ENCODE data around the gene ABCA7. TPM values are rescaled to one million over a fixed set of nuclear protein-coding genes. Genes with fewer than 3 reads are reported as not detected.
"Not testable (repeated sequence)": the region's sequence is repeated elsewhere in the genome, so short reads cannot be mapped to it uniquely, and the experiment has no call there.

The ABCA7 gene
- total RNA-seq, 2 donors from 2014 or later, result 34.3 to 37.1 TPM

DNA sequence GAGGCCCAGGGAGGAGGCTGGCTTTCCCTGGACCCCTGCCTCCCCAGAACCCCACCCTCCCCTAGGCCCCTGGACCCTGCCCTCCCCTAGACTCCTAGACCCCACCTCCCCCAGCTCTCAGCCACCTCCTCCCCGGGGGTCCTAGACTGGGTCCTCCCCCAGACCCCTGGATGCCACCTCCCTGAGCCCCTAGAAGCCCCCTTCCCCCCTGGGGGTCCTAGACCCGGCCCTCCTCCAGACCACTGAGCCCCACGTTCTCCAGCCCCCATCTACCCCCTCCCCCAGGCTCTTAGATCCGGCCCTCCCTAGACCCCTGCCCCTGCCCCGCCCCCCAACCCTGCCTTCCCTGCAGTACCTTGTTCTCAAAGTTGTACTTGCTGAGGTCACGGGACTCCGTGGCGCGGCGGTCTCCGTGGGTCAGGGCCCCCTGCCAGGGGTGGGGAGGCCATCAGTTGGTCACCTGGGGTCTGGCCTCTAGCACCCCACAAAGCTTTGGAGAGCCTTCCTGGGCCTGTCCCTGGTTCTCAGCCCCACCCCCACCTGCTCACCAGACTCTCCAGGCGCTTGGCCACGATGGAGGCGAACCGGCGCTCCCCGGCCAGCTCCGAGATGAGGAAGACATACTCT, 71.8 kb downstream of the ABCA7 start:
- DNase-seq (no peak), ATAC-seq (replicated peaks in 1 of 2) (no peak)
- Mint-ChIP-seq H3K36me3 (ENCODE audit: insufficient read depth in 2 of 2) (peaks cover 0 to 2% of the 10 kb centered on the region in 2 donors), H3K27me3 (ENCODE audit: low read depth) (no peaks in the 10 kb centered on the region), H3K4me1 (ENCODE audit: low read depth) (no peaks in the 10 kb centered on the region), H3K4me3 (no peak overlapping the region), H3K9me3 (no peaks in the 10 kb centered on the region), H3K27ac (no peak overlapping the region)

DNA sequence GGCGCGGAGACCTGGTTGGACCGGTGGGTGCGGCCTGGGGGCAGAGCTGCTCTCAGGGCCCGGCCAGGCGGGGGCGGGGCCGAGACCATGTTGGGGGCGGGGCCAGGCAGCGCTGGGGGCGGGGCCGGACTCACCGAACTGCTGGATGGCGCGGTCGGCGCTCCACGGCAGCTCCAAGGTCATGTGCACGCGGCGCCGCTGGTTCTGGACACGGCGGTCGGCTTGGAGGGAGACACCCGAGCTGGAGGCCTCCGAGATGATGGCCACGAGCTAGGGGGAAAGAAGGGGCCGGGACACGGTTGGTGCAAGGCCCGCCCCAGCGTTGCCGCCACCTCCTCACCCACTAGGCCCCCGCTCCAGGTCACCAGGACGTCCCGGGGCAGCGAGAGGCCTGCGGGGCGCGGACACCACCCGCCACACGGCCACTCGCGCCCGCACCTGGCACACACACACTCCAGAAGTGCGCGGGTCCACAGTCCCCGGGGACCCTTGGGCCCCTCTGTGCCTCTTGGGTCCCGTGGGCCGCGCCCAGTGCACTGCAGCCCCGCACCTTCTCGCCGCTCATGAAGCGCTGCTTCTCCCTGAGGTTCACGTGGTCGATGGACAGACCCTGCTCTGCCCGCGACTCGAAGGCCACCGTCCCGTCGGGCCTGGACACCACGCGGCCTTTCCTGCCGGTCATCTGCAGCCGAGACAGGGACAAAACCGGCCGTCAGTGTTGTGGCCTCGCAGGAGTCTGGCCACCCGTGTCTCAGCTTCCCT, 72.5 kb downstream of the ABCA7 start:
- no peaks in the 10 kb centered on the region for H3K27me3 Mint-ChIP-seq (ENCODE audit: low read depth)
- H3K27ac Mint-ChIP-seq, result no peak overlapping the region
- no peak overlapping the region for H3K4me3 Mint-ChIP-seq
- no peak for ATAC-seq (replicated peaks in 1 of 2)
- H3K36me3 Mint-ChIP-seq (ENCODE audit: insufficient read depth in 2 of 2), result peaks cover 0 to 2% of the 10 kb centered on the region in 2 donors
- H3K4me1 Mint-ChIP-seq (ENCODE audit: low read depth), result no peaks in the 10 kb centered on the region
- DNase-seq, result no peak
- no peaks in the 10 kb centered on the region for H3K9me3 Mint-ChIP-seq

DNA sequence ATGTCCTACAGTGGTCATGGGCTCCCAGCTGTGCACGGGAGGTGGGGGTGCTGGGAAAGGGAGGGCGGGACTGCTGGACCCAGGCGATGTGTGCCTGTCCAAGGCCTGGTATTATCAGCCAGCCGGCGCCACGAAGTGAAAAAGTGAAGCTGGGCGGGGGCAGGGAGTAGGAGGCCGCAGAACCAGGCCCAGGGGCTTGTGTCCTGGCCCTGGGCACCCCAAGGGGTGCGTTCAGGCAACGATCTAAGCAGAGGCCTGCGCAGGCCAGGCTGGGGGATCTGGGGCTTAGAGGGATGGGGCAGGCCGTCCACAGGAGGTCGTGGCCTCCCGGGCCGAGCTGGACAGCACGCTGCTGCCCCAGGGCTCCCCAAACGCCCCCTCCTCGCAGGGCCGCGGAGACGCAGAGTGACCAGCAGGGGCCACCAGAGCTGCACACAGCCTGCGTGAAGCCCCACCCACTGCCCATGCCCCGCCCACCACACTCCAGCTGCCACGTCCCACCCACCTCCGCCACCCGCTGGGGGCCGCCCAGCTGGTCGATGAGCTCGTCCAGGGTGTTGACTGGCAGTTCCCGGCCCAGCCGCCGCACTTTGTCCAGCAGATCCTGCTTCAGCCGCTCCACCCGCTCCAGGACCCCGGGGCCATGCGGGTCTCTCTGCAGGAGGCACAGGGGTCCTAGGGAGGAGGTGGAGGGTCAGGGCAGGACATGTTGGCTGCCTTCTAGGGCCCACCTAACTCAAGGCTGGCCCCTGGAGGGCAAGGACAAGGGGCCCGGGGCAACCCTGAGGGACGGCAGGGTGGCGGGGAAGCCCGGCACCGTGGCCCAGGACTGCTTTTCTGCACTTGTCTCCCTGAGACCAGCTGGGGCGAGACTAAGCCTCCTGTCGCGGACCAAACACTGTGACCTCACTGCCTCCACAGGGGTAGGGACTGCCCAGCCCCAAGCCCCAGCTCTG, 73.4 kb downstream of the ABCA7 start:
- no peaks in the 10 kb centered on the region for H3K9me3 Mint-ChIP-seq
- DNase-seq (peak; percentile 87 to 90), ATAC-seq (replicated peaks in 1 of 2) (peak; percentile 78 to 83)
- peaks cover 0 to 5% of the 10 kb centered on the region in 2 donors for H3K36me3 Mint-ChIP-seq (ENCODE audit: insufficient read depth in 2 of 2)
- H3K27me3 Mint-ChIP-seq (ENCODE audit: low read depth), result no peaks in the 10 kb centered on the region
- no peaks in the 10 kb centered on the region for H3K4me1 Mint-ChIP-seq (ENCODE audit: low read depth)
- no peak overlapping the region for H3K27ac Mint-ChIP-seq
- H3K4me3 Mint-ChIP-seq, result no peak overlapping the region

DNA sequence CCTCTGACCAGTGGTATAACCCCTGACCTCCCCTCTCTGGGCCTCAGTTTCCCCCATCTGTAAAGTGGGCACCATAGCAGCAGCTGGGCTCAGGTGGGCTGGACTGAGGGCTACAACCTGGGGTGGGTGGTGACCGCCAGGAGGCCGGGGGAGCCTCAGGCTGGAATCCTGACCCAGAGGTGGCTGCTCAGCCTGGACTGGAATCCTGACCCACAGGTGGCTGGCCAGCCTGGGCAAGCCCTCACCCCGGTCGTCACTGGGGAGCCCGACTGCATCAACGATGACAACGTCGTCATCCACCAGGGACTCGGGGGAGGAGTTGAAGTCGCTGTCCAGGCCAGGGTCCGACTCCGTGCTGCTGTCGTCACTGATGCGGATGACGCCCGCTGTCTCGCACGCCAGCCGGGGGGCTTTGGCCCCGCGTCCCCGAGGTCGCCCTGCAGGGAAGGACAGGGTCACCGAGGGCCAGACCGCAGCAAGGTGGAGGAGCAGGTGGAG, 74.1 kb downstream of the ABCA7 start:
- no peaks in the 10 kb centered on the region for H3K9me3 Mint-ChIP-seq
- no peak overlapping the region for H3K4me3 Mint-ChIP-seq
- no peaks in the 10 kb centered on the region for H3K4me1 Mint-ChIP-seq (ENCODE audit: low read depth)
- DNase-seq, result no peak
- no peak overlapping the region for H3K27ac Mint-ChIP-seq
- peaks cover 0 to 8% of the 10 kb centered on the region in 2 donors for H3K36me3 Mint-ChIP-seq (ENCODE audit: insufficient read depth in 2 of 2)
- no peaks in the 10 kb centered on the region for H3K27me3 Mint-ChIP-seq (ENCODE audit: low read depth)
- no peak for ATAC-seq (replicated peaks in 1 of 2)

DNA sequence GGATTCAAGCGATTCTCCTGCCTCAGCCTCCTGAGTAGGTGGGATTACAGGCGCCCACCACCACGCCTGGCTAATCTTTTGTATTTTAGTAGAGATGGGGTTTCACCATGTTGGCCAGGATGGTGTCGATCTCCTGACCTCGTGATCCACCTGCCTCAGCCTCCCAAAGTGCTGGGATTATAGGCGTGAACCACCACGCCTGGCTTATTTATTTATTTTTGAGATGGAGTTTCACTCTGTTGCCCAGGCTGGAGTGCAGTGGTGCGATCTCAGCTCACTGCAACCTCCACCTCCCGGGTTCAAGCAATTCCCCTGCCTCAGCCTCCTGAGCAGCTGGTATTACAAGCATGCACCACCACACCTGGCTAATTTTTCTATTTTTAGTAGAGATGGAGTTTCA, 74.8 kb downstream of the ABCA7 start:
- not testable (repeated sequence) for H3K36me3 Mint-ChIP-seq (ENCODE audit: insufficient read depth in 2 of 2); H3K4me1 Mint-ChIP-seq (ENCODE audit: low read depth); ATAC-seq (replicated peaks in 1 of 2); H3K4me3 Mint-ChIP-seq; H3K27ac Mint-ChIP-seq; H3K9me3 Mint-ChIP-seq; H3K27me3 Mint-ChIP-seq (ENCODE audit: low read depth); DNase-seq

Other genes starting within 250 kb of the ABCA7 start
- gene PTBP1, start 242.7 kb upstream of the ABCA7 start, total RNA-seq, result 100 to 1,000 TPM; 515 to 611 TPM
- gene PLPPR3, start 218.2 kb upstream of the ABCA7 start, total RNA-seq, result not detected
- gene AZU1, start 212.3 kb upstream of the ABCA7 start, total RNA-seq, result not detected
- not detected for gene PRTN3, start 199.1 kb upstream of the ABCA7 start, total RNA-seq
- not detected for gene ELANE, start 187.8 kb upstream of the ABCA7 start, total RNA-seq
- 1 to 10 TPM; 2.1 to 3.1 TPM for gene CFD, start 180.4 kb upstream of the ABCA7 start, total RNA-seq
- gene MED16, start 146.9 kb upstream of the ABCA7 start, total RNA-seq, result 10 to 100 TPM; 59.8 to 62.2 TPM
- not detected for gene RNU6-9, start 146.6 kb upstream of the ABCA7 start, total RNA-seq
- 100 to 1,000 TPM; 109 to 126 TPM for gene R3HDM4, start 126.9 kb upstream of the ABCA7 start, total RNA-seq
- 1 to 10 TPM; 1.0 to 3.6 TPM for gene KISS1R, start 122.8 kb upstream of the ABCA7 start, total RNA-seq
- gene ARID3A, start 114.1 kb upstream of the ABCA7 start, total RNA-seq, result 10 to 100 TPM; 31.7 to 34.0 TPM
- 10 to 100 TPM; 59.6 TPM for gene WDR18, start 55.8 kb upstream of the ABCA7 start, total RNA-seq
- gene GRIN3B, start 39.7 kb upstream of the ABCA7 start, total RNA-seq, result under 1 TPM; 0.10 to 0.35 TPM
- gene TMEM259, start 19.0 kb upstream of the ABCA7 start, total RNA-seq, result 100 to 1,000 TPM; 125 to 127 TPM
- not detected for gene RNU6-2, start 18.6 kb upstream of the ABCA7 start, total RNA-seq
- gene CNN2, start 13.5 kb upstream of the ABCA7 start, total RNA-seq, result 100 to 1,000 TPM in 1 of 2 donors, 10 to 100 TPM in 1; 98.9 to 124 TPM
- 100 to 1,000 TPM; 235 to 236 TPM for gene ARHGAP45, start 27.1 kb downstream of the ABCA7 start, total RNA-seq
- gene POLR2E, start 55.3 kb downstream of the ABCA7 start, total RNA-seq, result 100 to 1,000 TPM; 176 to 179 TPM
- gene GPX4, start 63.9 kb downstream of the ABCA7 start, total RNA-seq, result 100 to 1,000 TPM; 251 to 308 TPM
- gene SBNO2, start 134.2 kb downstream of the ABCA7 start, total RNA-seq, result 100 to 1,000 TPM; 142 to 146 TPM
- 10 to 100 TPM; 81.5 to 86.3 TPM for gene STK11, start 165.7 kb downstream of the ABCA7 start, total RNA-seq
- under 1 TPM; 0.38 to 0.58 TPM for gene CBARP, start 197.9 kb downstream of the ABCA7 start, total RNA-seq
- 100 to 1,000 TPM; 169 to 201 TPM for gene ATP5F1D, start 201.6 kb downstream of the ABCA7 start, total RNA-seq
- 10 to 100 TPM; 72.3 to 75.4 TPM for gene MIDN, start 208.5 kb downstream of the ABCA7 start, total RNA-seq
- 100 to 1,000 TPM; 400 to 456 TPM for gene CIRBP, start 229.2 kb downstream of the ABCA7 start, total RNA-seq
- 10 to 100 TPM; 59.8 to 69.1 TPM for gene FAM174C, start 235.4 kb downstream of the ABCA7 start, total RNA-seq
- not detected for gene EFNA2, start 245.8 kb downstream of the ABCA7 start, total RNA-seq

Data from activated T-cell treated with anti-CD3 and anti-CD28 coated beads, Interleukin-2, amount 50 U/mL, for 72 hours (primary cell).